ENCODE results near the gene DTX3L.
A peak's percentile ranks its signal among the peaks of the same experiment; 100 is the strongest.
"Not testable (repeated sequence)": the region's sequence is repeated elsewhere in the genome, so short reads cannot be mapped to it uniquely, and the experiment has no call there.

The DTX3L gene

DNA sequence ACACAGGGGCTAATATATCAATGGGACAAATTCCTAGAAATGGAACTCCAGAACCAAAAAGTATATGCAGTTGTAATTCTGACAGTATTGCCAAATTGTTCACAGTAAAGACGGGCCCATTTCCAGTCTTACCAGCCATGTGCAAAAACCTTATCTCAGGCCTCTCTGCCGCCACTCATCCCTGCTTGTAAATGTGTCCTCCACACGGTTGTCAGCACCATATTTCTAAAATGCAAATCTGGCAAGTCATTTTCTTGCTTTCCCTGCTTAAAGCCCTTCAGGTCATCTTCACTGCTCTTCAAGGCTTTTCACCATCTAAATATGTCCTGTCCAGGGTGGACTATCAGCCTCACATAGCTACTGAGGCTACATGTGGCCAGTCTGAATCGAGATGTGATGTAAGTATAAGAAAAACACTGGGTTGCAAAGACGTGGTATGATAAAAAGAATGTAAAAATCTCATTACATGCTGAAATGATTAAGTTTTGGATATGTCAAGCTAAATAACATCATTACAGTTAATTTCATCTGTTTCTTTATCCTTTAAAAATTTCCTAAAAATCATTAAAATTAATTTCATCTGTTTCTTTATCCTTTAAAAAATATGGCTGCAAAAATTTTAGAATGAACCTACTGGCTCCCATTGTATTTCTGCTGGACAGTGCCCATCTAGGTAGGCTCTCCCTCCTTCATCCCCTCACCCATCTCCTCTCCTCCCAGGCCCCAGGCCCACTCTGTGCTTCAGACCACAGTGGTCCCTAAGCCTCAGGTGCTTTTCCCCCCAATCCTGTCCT lies 1.0 kb upstream of the DTX3L start:
- no peak for DNase-seq

DNA sequence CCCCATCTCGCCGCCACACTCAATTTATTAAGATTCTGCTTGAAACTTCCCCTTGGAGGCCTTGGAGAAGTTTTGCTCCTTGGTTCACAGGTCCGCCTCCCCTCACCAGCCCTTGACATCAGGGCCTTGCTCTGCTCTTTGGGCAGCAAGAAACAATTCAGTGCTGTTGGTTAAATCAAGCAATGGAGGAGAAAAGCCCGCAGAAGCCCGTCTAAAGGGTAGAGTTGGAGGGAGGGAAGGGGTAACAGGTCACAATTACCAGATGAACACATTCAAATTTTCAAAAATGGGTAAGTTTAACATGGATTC lies 467 bp upstream of the DTX3L start:
- peak; percentile 65 for DNase-seq

DNA sequence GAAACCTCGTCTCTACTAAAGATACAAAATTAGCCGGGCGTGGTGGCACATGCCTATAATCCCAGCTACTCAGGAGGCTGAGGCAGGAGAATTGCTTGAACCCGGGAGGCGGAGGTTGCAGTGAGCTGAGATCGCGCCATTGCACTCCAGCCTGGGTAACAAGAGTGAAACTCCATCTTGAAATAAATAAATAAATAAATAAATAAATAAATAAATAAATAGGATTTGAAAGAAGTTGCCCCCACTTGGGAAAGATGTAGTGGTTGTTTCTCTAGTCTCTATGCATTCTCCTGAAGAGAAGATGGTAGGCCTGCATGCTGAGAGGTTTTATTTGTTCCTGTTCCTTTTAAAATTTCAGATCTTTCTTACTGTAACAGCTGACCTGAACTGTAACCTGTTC lies 4.0 kb downstream of the DTX3L start:
- DNase-seq = not testable (repeated sequence)

DNA sequence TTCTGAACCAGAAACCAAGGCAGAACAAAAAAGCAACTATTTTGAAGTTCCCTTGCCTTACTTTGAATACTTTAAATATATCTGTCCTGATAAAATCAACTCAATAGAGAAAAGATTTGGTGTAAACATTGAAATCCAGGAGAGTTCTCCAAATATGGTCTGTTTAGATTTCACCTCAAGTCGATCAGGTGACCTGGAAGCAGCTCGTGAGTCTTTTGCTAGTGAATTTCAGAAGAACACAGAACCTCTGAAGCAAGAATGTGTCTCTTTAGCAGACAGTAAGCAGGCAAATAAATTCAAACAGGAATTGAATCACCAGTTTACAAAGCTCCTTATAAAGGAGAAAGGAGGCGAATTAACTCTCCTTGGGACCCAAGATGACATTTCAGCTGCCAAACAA lies 4.6 kb downstream of the DTX3L start:
- DNase-seq = no peak

DNA sequence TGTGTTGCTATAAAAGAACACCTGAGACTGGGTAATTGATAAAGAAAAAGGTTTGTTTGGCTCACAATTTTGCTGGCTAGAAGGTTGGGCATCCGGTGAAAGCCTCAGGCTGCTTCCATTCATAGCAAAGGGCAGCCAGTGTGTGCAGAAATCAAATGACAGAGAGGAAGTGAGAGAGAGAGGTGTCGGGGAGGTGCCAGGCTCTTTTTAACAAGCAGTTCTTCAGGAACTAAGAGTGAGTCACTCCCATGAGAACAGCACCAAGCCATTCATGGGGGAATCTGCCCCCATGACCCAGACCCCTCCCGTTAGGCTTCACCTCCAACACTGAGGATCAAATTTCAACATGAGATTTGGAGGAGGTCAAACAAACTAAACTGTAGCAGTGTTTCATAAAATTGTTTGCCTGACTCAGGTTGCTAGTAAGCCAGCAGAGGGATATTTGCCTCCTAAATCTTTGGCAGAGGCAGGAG lies 8.8 kb downstream of the DTX3L start:
- no peak for DNase-seq

GRCh38 chr3:122576174-122576940 lies 12.2 kb downstream of the DTX3L start:
- no peak for DNase-seq

DNA sequence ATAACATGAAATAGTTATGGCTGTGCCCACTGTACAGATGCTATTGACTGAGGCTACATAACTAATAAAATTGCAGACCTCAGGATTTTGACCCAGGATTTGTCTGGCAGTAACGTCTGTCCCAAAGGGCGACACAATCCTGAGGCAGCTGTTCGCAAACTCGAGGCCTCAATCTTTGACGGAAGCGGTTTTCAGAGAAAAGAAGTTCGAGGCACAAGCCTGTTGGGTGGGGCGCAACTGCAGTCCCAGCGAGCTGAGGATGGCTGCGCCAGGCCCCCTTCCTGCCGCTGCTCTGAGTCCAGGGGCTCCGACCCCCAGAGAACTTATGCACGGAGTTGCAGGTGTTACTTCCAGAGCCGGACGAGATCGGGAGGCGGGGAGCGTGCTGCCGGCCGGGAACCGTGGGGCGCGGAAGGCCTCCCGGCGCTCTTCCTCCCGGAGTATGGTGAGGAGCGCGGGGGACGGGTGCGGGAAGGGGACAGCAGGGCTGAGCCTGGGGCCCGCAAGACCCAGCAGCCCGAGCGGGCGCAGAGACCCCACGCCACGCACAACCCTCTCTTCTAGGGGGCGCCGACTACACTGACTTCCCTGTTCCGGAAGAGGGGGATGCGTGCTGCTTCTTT lies 13.4 kb downstream of the DTX3L start, which contains the start of gene PARP15:
Gene PARP15 (plus strand): TSS at position 242 of the 623 bp plus-strand sequence. CDS start 18 bp downstream, at position 260.
- peak; percentile 80 for DNase-seq

DNA sequence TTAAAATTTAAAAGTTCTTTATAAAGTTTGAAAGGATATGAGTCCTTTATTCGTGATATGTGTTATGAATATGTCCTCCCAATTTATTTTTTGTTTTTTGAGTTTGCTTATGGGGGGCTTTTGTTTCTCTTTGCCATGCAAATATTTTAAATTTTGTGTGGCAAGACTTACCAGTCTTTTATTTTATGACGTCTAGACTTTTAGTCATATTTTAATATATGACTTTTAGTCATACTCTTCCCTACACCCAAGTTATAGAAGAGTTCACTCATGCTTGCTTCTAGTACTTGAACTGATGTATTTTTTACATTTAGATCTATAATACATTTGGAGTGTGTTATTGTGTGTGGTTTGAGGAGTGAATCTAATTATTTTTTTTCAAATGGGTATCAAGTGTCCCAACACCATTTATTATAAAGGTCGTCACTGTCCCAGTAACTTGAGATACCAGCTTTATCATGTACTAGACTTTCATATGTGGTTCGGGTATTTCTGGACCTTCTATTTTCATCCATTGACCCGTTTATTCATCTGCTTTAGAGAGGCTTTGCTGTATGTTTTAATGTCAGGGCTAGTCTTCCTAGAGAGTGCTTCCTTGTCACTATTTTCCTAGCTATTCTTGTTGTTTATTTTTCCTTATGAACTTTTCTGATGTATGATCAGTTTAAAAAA lies 14.1 kb downstream of the DTX3L start:
- no peak for DNase-seq

DNA sequence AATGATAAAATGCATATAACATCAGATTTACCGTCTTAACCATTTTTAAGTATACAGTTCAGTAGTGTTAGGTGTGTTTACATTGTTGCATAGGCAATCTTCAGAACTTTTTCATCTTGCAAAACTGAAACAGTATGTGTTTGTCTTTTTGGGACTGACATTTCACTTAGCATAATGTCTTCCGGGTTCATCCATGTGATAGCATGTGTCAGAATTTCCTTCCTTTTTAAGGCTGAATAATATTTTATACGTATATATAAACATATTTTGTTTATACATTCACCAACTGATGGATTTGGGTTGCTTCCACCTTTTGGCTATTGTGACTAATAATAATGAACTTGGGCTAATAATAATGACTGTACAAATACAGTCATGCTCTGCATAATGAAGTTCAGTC lies 16.3 kb downstream of the DTX3L start:
- no peak for DNase-seq

DNA sequence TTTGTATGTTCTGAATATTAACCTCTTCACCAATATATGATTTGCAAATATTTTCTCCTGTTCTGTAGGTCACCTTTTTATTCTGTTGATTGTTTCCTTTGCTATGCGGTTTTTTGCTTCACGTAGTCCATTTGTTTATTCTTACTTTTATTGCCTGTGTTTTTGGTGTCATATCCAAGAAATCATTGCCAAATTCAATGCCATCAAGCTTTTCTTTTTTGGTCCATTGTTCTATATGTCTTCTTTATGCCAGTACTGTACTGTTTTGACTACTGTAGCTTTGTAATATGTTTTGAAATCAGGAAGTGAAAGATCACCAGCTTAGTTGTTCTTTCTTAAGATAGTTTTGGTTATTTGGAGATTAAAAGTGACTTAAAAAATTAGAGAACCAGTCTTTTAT lies 17.5 kb downstream of the DTX3L start:
- no peak for DNase-seq

GRCh38 chr3:122582390-122582789 lies 18.3 kb downstream of the DTX3L start:
- no peak for DNase-seq

- no peak for DNase-seq
Measured at GRCh38 chr3:122586098-122586497, 22.0 kb downstream of the DTX3L start.

DNA sequence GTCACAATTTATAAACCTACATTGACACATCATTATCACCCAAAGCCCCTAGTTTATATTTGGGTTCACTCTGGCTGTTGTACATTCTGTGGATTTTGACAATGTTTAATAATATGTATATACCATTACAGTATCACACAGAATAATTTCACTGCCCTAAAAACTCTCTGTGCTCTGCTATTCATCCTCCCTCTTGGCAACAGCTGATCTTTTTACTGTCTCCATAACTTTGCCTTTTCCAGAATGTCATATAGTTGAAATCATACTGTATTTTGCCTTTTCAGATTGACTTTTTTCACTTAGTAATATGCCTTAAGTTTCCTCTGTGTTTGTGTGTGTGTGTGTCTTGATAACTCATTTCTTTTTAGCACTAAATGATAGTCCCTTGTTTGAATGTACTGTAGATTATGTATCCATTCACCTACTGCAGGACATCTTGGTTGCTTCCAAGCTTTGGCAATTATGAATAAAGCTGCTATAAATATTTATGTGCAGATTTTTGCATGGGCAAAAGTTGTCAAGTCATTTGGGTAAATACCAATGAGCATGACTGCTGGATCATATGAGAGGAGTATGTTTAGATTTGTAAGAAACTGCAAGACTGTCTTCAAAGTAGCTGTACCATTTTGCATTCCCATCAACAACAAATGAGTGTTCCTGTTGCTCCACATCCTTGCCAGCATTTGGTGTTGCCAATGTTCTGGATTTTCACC lies 22.8 kb downstream of the DTX3L start:
- no peak for DNase-seq

DNA sequence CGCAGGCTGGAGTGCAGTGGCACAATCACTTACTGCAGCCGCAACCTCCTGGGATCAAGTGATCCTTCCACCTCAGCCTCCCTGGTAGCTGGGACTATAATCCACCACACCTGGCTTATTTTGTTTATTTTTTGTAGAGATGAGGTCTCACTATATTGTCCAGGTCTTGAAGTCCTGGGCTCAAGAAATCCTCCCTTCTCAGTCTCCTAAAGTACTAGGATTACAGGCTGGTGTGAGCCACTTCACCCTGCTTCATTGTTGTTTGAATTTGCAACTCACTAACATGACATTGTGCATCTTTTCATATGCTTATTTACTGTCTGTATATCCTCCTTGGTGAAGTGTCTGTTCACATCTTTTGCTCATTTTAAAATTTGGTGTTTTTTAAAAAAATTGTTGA lies 23.4 kb downstream of the DTX3L start:
- DNase-seq = no peak

GRCh38 chr3:122589297-122589696 lies 25.2 kb downstream of the DTX3L start:
- no peak for DNase-seq

GRCh38 chr3:122590610-122591009 lies 26.5 kb downstream of the DTX3L start:
- DNase-seq = no peak

GRCh38 chr3:122594025-122594424 lies 29.9 kb downstream of the DTX3L start:
- no peak for DNase-seq

DNA sequence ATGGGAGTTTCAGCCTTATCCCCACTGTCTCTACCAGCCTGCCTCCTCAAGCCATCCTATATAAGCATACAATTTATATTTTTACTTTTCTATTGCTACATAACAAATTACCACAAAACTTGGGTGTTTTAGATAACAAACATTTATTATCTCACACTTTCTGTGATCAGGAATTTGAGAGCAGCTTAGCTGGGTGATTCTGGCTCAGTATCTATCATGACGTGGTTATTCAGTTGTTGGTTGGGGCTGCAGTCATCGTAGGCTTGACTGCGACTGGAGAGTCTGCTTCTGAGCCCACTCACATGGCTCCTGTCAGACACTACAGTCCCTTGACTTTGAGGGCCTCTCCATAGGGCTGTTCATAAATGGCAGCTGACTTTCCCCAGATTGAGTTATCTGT lies 34.0 kb downstream of the DTX3L start:
- DNase-seq = no peak

DNA sequence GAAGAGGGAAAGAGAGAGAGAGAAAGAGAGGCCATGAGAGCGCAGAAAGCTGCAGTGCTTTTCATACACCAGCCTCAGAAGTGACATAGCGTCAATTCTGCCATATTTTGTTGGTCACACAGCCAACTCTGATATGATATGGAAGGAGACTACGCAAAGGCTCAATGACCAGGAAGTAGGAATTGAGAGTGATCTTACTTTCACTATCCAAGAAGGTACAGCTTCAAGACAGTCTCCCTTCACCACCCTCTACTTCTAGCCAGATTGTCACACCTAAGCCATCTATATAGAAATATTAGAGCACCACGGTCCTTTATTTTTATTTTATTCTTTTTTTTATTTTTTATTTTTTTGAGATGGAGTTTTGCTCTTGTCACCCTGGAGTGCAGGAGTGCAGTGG lies 34.4 kb downstream of the DTX3L start:
- no peak for DNase-seq

DNA sequence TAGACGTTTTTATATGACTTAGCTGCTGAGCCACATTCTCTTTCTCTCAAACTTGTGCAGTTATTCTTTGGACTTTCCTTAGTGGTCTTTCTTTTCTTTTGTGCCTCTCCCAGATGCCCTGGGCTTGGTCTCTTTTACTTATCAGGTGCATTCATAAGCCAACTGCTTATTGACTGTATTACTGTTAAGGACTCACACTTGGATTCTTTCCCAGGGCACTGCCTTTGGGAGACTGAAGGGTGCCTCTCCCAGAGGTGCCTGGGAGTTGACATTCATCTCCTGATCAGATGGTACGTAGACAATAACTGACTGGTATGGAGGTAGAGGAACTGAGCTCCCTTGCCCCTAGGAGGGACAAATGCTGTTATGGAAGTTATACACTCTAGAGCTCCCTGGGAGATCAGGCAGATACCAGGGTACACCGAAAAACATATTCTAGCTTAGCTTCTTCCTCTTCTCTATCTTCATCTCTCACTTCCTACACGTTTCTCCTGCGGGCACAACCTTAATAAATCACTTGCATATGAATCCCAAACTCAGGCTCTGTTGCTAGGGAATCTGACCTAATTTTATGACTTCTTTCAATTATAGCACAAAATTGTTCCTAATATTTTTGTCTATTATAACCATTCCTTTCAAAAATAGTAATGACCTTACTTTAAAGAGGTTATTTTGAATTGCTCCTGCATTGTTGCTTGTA lies 38.0 kb downstream of the DTX3L start:
- DNase-seq = no peak

GRCh38 chr3:122603056-122603455 lies 38.9 kb downstream of the DTX3L start:
- no peak for DNase-seq

- DNase-seq = no peak
Measured at GRCh38 chr3:122606330-122606729, 42.2 kb downstream of the DTX3L start.

Data from activated CD8-positive, alpha-beta memory T cell treated with anti-CD3 and anti-CD28 coated beads for 24 hours (primary cell).